Renal cortex interstitium (tissue), 15 donors: Measurements from ENCODE around the gene SUGP2. TPM values are rescaled to one million over a fixed set of nuclear protein-coding genes. Genes with fewer than 3 reads are reported as not detected.

Experiments
- DNase-seq, 11 donors: peaks; one replicate each; pipeline ENCODE4 v3.0.0-alpha.2; 2013; ENCODE audit warnings: low read depth in 9 of 11, low spot score in 4 of 11; ENCODE audit errors: extremely low read depth in 1 of 11
- long read RNA-seq, 16 experiments: transcript quantifications; one replicate each; lab custom pipeline, GENCODE V29; 2026
- polyA plus RNA-seq, 3 donors: library from polyadenylated mRNA; unstranded; fragments of 120-200 nt; gene quantifications; one replicate each; pipeline ENCODE4 v1.2.1, GENCODE V29; 2013; ENCODE audit not compliant: insufficient read length in 3 of 3

SUGP2 gene
- polyA plus RNA-seq, result 100 to 1,000 TPM in 1 of 3 donors, 10 to 100 TPM in 2; 85.1 to 138 (median 91.5) TPM
- long read RNA-seq, donor 1, partial matches to known transcripts, result 59 of 61 reads
- long read RNA-seq, donor 1, other reads (novel, unspliced or antisense), result 0 of 61 reads
- long read RNA-seq, donor 2, partial matches to known transcripts, result 20 of 21 reads
- long read RNA-seq, donor 2, other reads (novel, unspliced or antisense), result 0 of 21 reads
- long read RNA-seq, donor 3, partial matches to known transcripts, result 44 of 47 reads
- long read RNA-seq, donor 3, other reads (novel, unspliced or antisense), result 0 of 47 reads
- long read RNA-seq, donor 4, full-length matches to known transcripts, result 6 of 35 reads
- long read RNA-seq, donor 4, partial matches to known transcripts, result 29 of 35 reads
- long read RNA-seq, donor 4, other reads (novel, unspliced or antisense), result 0 of 35 reads
- long read RNA-seq, donor 5, partial matches to known transcripts, result 84 of 90 reads
- long read RNA-seq, donor 5, other reads (novel, unspliced or antisense), result 0 of 90 reads
- long read RNA-seq, donor 6, partial matches to known transcripts, result 104 of 107 reads
- long read RNA-seq, donor 6, other reads (novel, unspliced or antisense), result 0 of 107 reads
- long read RNA-seq, donor 7, partial matches to known transcripts, result 45 of 55 reads
- long read RNA-seq, donor 7, other reads (novel, unspliced or antisense), result 7 of 55 reads
- long read RNA-seq, donor 8, result 0 reads
- long read RNA-seq, donor 9, partial matches to known transcripts, result 19 of 22 reads
- long read RNA-seq, donor 9, other reads (novel, unspliced or antisense), result 0 of 22 reads
- long read RNA-seq, donor 10, partial matches to known transcripts, result 34 of 35 reads
- long read RNA-seq, donor 10, other reads (novel, unspliced or antisense), result 0 of 35 reads
- long read RNA-seq, donor 11, full-length matches to known transcripts, result 1 of 17 reads
- long read RNA-seq, donor 11, partial matches to known transcripts, result 16 of 17 reads
- long read RNA-seq, donor 11, other reads (novel, unspliced or antisense), result 0 of 17 reads
- long read RNA-seq, donor 12, partial matches to known transcripts, result 0 of 2 reads
- long read RNA-seq, donor 12, other reads (novel, unspliced or antisense), result 0 of 2 reads
- long read RNA-seq, donor 13, partial matches to known transcripts, result 68 of 72 reads
- long read RNA-seq, donor 13, other reads (novel, unspliced or antisense), result 0 of 72 reads
- long read RNA-seq, donor 14, partial matches to known transcripts, result 56 of 58 reads
- long read RNA-seq, donor 14, other reads (novel, unspliced or antisense), result 0 of 58 reads
- long read RNA-seq, donor 15, full-length matches to known transcripts, result 1 of 6 reads
- long read RNA-seq, donor 15, partial matches to known transcripts, result 5 of 6 reads
- long read RNA-seq, donor 15, other reads (novel, unspliced or antisense), result 0 of 6 reads
- long read RNA-seq, donor 16, partial matches to known transcripts, result 128 of 162 reads
- long read RNA-seq, donor 16, other reads (novel, unspliced or antisense), result 29 of 162 reads

- DNase-seq, result peak; percentile 68 to 88 (median 83)
Measured at GRCh38 chr19:19033426-19034203, at the start of gene SUGP2, which contains the start of gene ARMC6. Gene SUGP2 (minus strand): TSS chr19:19033517. CDS start chr19:19031071, 2,446 bp downstream. Gene ARMC6 (plus strand): TSS chr19:19033603. CDS start chr19:19034210, 607 bp downstream.

- DNase-seq, result no peak
Measured at GRCh38 chr19:19081642-19082151, 48.4 kb upstream of the SUGP2 start.

- no peak for DNase-seq
Measured at GRCh38 chr19:19079571-19079970, 46.3 kb upstream of the SUGP2 start.

GRCh38 chr19:19078801-19079200 lies 45.5 kb upstream of the SUGP2 start:
- DNase-seq, result no peak

GRCh38 chr19:19077103-19077502 lies 43.8 kb upstream of the SUGP2 start:
- DNase-seq, result no peak

GRCh38 chr19:19076476-19076875 lies 43.2 kb upstream of the SUGP2 start:
- no peak for DNase-seq

GRCh38 chr19:19075126-19075525 lies 41.8 kb upstream of the SUGP2 start:
- DNase-seq, result no peak

- DNase-seq, result no peak
Measured at GRCh38 chr19:19074196-19074882, 41.0 kb upstream of the SUGP2 start.

GRCh38 chr19:19071897-19072296 lies 38.6 kb upstream of the SUGP2 start:
- DNase-seq, result no peak

- DNase-seq, result no peak
Measured at GRCh38 chr19:19068659-19069654, 35.6 kb upstream of the SUGP2 start.

GRCh38 chr19:19067276-19068072 lies 34.2 kb upstream of the SUGP2 start:
- no peak for DNase-seq

GRCh38 chr19:19064811-19065745 lies 31.8 kb upstream of the SUGP2 start:
- DNase-seq, result no peak

- peak in 1 of 11 donors; percentile 54 for DNase-seq
Measured at GRCh38 chr19:19064098-19064722, 30.9 kb upstream of the SUGP2 start.
